Chondrocyte (in vitro differentiated cells): ENCODE results near the gene ADRA2B. TPM values are rescaled to one million over a fixed set of nuclear protein-coding genes. Genes with fewer than 3 reads are reported as not detected.

Experiments used
- DNase-seq: peaks from one replicate; pipeline ENCODE4 v3.0.0; 2021; ENCODE audit warnings: mixed read lengths, low spot score
- H3K27ac Mint-ChIP-seq: one replicate; pipeline ENCODE4 v1.8.0; 2021; ENCODE audit warnings: mild to moderate bottlenecking, moderate library complexity, mixed read lengths; ENCODE audit not compliant: unreplicated experiment
- H3K27me3 Mint-ChIP-seq: 2 replicates; pipeline ENCODE4 v1.8.0; 2021; ENCODE audit warnings: low read depth, mixed read lengths
- H3K36me3 Mint-ChIP-seq: 2 replicates; pipeline ENCODE4 v1.8.0; 2021; ENCODE audit warnings: low read depth, mixed read lengths
- H3K4me1 Mint-ChIP-seq: 2 replicates; pipeline ENCODE4 v1.8.0; 2021; ENCODE audit warnings: low read depth, mild to moderate bottlenecking, mixed read lengths
- H3K4me3 Mint-ChIP-seq: one replicate; pipeline ENCODE4 v1.8.0; 2021; ENCODE audit warnings: mild to moderate bottlenecking, moderate library complexity, mixed read lengths; ENCODE audit not compliant: unreplicated experiment
- H3K9me3 Mint-ChIP-seq: 2 replicates; pipeline ENCODE4 v1.8.0; 2021; ENCODE audit warnings: low read depth, mixed read lengths
- total RNA-seq: library from RNA; stranded (reverse); gene quantifications from 3 replicates; pipeline ENCODE4 v1.2.1, GENCODE V29; 2021
- TF ChIP-seq, protein P1 (sequence below): fragments of 200-600 bp; sonication (generic); IDR thresholded peaks from 2 replicates; pipeline ENCODE4 v1.5.0; 2021; ENCODE audit warnings: antibody characterized with exemption, mild to moderate bottlenecking, moderate library complexity

ADRA2B gene
- total RNA-seq, 1 donor from 2014 or later = 0.07 TPM

GRCh38 chr2:96124406-96125265, 8.3 kb upstream of the ADRA2B start:
- no peaks in the 10 kb centered on the region for H3K9me3 Mint-ChIP-seq
- DNase-seq = no peak
- TF ChIP-seq, protein P1, sequence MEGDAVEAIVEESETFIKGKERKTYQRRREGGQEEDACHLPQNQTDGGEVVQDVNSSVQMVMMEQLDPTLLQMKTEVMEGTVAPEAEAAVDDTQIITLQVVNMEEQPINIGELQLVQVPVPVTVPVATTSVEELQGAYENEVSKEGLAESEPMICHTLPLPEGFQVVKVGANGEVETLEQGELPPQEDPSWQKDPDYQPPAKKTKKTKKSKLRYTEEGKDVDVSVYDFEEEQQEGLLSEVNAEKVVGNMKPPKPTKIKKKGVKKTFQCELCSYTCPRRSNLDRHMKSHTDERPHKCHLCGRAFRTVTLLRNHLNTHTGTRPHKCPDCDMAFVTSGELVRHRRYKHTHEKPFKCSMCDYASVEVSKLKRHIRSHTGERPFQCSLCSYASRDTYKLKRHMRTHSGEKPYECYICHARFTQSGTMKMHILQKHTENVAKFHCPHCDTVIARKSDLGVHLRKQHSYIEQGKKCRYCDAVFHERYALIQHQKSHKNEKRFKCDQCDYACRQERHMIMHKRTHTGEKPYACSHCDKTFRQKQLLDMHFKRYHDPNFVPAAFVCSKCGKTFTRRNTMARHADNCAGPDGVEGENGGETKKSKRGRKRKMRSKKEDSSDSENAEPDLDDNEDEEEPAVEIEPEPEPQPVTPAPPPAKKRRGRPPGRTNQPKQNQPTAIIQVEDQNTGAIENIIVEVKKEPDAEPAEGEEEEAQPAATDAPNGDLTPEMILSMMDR = no peak
- no peaks in the 10 kb centered on the region for H3K36me3 Mint-ChIP-seq
- H3K27ac Mint-ChIP-seq = no peak overlapping the region
- H3K4me3 Mint-ChIP-seq = no peak overlapping the region
- H3K27me3 Mint-ChIP-seq = peaks cover 57% of the 10 kb centered on the region
- no peaks in the 10 kb centered on the region for H3K4me1 Mint-ChIP-seq

GRCh38 chr2:96123936-96124335, 7.6 kb upstream of the ADRA2B start:
- DNase-seq = no peak
- Mint-ChIP-seq H3K27ac (no peak overlapping the region), H3K9me3 (no peaks in the 10 kb centered on the region), H3K27me3 (peaks cover 58% of the 10 kb centered on the region), H3K4me3 (no peak overlapping the region), H3K4me1 (no peaks in the 10 kb centered on the region), H3K36me3 (no peaks in the 10 kb centered on the region)
- TF ChIP-seq, protein P1 = no peak

- Mint-ChIP-seq H3K9me3 (no peaks in the 10 kb centered on the region), H3K27ac (no peak overlapping the region), H3K27me3 (peaks cover 58% of the 10 kb centered on the region), H3K4me3 (no peak overlapping the region), H3K4me1 (no peaks in the 10 kb centered on the region), H3K36me3 (no peaks in the 10 kb centered on the region)
- no peak for DNase-seq
- TF ChIP-seq, protein P1 = no peak
Observed at GRCh38 chr2:96123290-96123689, 6.9 kb upstream of the ADRA2B start.

- Mint-ChIP-seq H3K36me3 (no peaks in the 10 kb centered on the region), H3K4me1 (no peaks in the 10 kb centered on the region), H3K27me3 (peaks cover 59% of the 10 kb centered on the region), H3K9me3 (no peaks in the 10 kb centered on the region), H3K4me3 (no peak overlapping the region), H3K27ac (no peak overlapping the region)
- DNase-seq = no peak
- TF ChIP-seq, protein P1 = no peak
Observed at GRCh38 chr2:96122391-96122790, 6.0 kb upstream of the ADRA2B start.

DNA sequence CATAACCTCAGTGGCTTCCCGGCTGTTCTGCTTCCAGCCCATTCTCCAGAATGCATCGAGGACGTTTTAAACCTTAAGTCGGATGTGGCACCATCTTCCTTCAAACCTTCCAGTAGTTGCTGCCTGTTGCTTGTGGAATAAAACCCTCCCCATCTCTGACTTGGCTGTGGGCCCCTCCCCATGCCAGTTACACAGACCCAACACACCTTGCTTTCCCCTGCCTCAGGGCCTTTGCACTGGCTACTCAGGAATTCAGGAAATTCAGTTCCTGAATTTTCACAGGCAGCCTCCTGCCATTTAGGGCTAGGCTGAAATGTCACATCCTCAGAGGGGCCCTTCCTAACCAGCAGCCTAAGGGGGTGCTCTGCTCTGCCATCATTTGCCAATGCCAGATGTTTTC, 5.0 kb upstream of the ADRA2B start:
- TF ChIP-seq, protein P1 = no peak
- DNase-seq = no peak
- Mint-ChIP-seq H3K4me3 (no peak overlapping the region), H3K9me3 (no peaks in the 10 kb centered on the region), H3K36me3 (no peaks in the 10 kb centered on the region), H3K27me3 (peaks cover 53% of the 10 kb centered on the region), H3K4me1 (no peaks in the 10 kb centered on the region), H3K27ac (no peak overlapping the region)
